Medulla oblongata (tissue), 1 donor: Measurements from ENCODE around the gene DPM2.

Experiments
- DNase-seq: peaks from one replicate; pipeline ENCODE4 v3.0.0-alpha.2; 2015; ENCODE audit errors: extremely low spot score

Gene DPM2

DNA sequence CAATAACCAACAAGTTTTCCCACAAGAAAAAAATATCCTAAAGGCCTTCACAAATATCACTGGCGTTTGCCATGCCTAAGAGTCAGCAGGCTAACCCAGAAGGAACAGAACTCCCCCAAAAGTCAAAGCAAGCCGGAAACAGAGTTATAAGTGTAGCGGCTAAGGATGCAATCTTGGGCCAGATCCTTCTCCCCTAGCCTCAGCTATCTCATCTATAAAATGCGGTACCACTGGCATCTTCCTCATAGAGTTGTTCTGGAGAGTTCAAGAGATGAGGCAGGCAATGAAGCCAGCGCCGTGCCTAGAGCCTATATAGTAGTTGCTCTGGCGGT is 632 bp downstream of the DPM2 start:
- DNase-seq = no peak

DNA sequence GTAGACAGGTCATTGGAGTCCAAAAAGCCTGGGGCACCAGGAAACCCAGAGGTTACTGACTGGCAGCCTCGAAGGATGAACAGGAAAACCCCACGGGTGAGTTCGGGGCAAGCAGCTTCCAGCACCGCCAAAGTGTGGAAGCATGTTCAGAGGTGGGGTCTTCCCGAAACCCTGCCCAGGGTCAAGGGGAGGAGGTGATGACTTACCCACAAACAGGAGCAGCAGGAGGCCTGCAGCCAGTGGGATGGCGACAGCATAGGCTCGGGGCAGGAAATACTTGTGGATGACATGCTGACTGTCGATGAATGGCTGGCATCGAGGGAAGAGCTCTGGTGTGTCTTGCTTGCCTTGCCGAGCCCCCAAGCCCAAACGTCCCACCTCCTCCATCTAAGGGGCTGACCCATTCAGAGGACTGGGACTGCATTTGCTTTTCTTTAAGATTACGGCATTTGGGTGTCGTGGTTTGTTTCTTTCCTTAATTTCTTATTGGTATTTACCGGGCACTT is 1.3 kb downstream of the DPM2 start:
- DNase-seq = no peak

DNA sequence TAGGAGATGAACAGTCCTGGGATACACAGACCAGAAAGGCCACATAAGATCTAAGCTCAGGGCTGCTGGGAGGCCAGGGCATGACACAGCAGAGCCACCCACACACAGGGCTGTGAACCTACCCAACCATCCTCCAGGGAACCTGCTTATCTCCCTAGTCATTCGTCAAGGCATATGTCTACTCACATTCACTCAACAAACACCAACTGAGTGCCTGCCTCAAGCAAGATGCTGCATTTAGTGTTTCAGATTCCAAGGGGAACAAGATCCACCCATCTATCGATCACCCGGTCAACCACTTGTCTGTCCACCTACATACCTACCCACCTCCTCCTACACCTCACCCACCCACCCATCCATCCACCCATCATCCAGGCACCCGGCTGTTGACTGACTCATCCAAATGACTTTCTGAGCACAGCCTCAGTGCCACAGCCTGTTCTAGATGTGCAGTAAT is 1.9 kb downstream of the DPM2 start:
- no peak for DNase-seq

DNA sequence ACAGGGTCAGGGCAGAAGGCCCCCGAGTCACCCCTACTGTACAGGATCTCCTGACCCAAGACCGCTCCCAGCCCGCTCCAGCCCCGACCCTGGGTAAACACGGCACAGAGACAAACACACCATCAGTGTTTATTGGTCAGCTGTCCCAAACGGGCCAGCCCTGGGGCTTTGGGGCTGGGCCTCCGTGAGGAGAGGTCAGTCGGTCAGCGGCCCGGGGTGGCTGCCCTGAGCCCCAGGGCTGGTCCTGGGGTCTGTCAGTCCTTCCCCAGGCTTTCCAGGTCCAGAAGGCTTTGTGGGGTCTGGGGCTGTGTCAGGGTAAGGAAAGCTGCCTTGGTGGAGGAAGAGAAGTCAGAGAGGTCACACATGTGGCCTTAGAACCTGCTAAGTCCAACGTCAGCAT is 2.7 kb downstream of the DPM2 start:
- no peak for DNase-seq

DNA sequence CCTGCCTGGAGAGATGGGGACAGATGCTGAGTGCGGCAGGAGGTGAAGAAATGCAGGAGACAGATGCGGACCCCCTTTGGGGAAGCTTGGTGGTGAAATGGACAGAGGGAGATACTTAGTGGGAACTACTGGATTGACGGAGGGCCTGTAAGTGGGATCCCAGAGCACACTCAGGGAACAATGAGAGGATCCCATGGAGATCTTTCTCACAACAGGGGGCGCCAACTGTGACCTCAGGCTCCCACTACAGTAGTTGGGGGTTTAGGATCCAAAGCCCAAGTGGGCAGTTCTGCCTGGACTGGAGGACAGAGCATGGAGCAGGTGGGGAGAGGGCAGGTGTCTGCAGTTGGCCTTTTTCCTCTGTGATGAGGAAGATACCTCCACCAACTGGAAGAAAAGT is 3.4 kb downstream of the DPM2 start:
- DNase-seq = no peak

- DNase-seq = no peak
Observed at GRCh38 chr9:127931092-127931881, 6.4 kb downstream of the DPM2 start.

DNA sequence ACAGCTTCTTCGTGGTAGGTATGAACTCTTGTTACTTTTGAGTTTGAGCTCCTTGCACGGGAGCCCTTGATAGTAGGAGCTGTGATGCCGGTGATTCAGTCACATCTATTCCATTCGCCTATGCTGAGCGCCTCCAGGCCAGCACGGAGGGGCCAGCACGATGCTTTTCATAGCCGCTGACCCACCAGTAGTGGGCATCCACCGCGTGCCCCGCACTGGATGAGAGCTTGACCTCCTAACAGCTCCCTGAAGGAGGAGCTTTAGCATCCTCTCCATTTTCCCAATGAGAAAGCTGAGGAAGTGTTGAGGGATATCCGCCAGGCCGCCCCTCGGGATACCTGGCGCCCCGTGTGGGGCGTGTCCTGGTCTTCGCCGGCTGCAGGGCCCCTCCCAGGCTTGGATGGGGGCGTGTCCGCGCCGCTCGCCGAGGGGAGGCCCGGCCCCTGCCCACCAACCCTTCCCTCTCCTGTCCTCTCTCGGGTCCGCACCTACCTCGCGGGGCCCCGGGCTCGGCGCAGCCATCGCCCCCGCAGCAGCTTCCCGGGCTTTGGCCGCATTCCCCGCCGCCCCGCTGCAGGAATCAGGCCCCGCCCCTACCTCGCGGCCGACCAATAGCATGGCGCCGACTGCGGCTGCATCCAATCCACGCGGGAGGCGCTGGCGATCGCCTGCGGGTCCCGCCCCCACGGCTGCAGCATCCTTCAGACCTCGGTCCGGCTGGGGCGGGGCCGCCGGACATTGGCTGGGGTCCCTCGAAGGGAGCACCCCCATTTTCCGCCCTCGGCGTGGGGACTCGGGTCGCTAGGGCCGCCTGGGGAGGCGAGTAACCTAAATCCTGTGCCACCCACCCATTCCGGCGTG is 7.2 kb downstream of the DPM2 start, which contains the start of gene PIP5KL1:
Gene PIP5KL1 (minus strand): TSS at position 547 of the 861 bp plus-strand sequence. CDS start 25 bp downstream, at position 522.
- peak; percentile 84 for DNase-seq

DNA sequence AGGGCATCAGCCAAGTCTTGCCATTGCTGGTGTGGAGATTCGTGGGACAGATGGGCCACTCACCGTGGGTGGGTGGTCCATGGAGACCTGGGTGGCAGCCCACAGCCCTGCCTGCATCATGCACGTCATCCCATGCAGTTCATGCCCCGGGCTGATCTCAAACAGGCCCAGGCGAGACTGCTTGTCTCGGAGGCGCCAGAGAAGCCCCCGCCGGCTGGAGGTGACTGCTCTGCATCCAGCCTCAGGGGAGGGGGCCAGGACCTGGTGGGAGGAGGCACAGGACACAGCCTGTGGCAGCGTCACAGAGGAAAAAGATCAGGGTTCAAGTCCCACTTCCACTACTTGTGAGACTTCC is 8.1 kb downstream of the DPM2 start:
- DNase-seq = no peak

GRCh38 chr9:127928676-127929624 is 8.7 kb downstream of the DPM2 start:
- DNase-seq = no peak

DNA sequence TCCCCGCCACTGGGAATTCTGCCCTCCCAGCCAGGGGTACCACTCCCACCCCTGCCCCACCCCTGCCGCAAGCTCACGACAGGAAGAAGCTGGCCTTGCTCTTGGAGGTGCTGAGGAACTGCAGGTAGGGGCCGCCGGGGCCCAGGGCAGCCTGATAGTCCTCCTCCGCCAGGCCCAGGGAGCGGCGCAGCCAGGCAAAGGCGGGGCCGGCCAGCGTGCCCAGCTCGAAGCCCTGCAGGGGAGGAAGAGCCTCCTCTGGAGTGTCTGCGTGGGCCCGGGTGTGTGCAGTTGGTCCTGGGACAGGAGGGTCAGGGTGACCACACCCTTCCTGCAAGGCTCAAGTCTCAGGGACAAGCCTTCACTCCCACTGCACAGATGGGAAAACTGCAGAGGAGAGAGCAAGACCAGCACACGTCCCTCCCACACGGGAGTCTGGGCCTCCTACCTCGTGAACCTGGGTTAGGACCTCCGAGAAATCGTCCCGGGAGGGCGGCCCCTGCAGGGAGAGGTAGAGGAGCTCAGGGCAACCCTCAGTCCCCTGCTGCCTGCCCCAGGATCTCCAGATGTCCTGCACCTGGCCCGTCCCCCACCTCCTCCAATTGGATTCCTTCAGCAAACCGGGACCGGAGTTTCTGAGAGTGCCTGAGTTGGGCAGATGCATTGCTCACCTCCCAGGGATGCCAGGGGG is 9.5 kb downstream of the DPM2 start:
- DNase-seq = no peak

DNA sequence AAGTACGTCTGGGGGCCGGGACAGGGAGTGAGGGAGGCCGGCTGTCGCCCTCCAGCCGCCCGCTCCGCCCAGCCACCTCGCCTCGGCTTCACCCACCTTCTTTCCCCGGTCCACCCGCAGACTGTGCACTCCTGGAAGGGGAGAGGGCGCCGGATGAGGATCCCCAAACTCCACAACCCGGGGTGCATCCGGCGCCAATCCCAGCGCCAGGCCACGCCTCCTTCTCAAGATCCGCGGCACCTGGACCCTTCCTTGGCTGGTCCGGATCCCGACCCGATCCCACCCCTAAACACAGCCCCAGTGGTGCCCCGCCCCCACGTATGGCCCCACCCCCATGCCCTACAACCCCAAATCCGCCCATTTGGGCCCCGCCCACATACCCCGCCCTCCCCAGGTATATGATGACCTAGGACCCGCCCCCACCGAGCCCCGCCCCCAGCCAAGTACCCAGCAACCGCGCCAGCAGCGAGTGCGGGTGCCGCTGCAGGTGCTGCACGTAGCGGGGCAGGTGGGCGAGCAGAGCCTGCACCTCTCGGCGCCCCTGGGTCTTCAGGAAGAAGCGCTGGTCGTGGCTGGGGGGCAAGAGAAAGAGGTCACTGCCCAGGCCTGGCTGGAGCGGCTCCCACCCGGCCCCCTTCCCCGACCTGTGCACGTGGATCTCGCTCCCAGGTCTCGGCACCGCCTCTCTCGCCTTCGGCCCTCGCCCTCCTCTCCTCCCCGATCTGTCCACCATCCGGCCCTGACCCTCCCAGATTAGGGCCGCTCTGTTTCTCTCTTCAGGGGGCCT is 10.3 kb downstream of the DPM2 start:
- no peak for DNase-seq

- DNase-seq = no peak
Observed at GRCh38 chr9:127926906-127927200, 10.8 kb downstream of the DPM2 start.

GRCh38 chr9:127925959-127926905 is 11.4 kb downstream of the DPM2 start:
- DNase-seq = no peak

GRCh38 chr9:127924736-127925444 is 12.8 kb downstream of the DPM2 start:
- no peak for DNase-seq

GRCh38 chr9:127923771-127924170 is 13.9 kb downstream of the DPM2 start:
- no peak for DNase-seq

GRCh38 chr9:127923046-127923445 is 14.6 kb downstream of the DPM2 start:
- DNase-seq = no peak

GRCh38 chr9:127921557-127922120 is 16.0 kb downstream of the DPM2 start:
- peak; percentile 63 for DNase-seq

DNA sequence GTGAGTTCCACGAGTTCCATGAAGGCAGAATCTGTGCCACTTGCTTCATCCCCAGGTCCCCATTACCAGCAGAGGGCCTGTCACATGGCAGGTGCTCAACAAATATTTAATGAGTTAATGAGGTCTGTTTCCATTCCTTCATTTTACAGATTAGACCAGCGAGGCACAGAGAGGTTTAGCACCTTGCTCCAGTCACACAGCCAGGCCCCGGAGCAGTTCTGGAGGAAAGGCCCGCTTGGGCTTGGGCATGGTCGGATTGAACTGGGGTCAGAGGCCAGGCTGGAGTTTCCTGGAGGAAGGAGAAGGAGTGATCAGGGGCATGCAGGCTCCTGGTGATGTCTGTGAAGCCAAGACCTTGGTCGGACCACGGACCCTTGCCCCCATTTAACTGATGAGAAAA is 16.9 kb downstream of the DPM2 start:
- no peak for DNase-seq
